ENCODE measurements around the gene SLC6A12.
"Not testable (repeated sequence)": the region's sequence is repeated elsewhere in the genome, so short reads cannot be mapped to it uniquely, and the experiment has no call there.

The SLC6A12 gene

GRCh38 chr12:195951-196350 lies 18.0 kb downstream of the SLC6A12 start:
- no peak for FAIRE-seq

DNA sequence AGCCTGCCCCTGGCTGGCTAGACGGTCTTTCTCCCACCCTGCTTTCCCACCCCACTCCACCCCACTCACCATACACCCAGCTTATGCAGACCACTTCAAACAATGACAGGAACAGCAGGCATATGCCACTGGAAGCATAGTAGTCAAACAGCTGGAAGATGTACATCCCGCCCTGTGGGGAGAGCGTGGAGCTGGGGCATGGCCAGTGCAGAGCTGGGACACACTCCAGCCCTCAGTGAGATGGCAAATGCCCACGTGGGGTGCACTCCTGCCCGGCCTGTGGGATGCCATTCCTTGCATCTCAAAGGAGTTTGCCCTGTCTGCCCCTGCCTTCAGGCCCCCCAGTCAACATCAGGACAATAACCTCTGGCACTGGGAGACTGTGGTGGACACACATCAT lies 18.8 kb downstream of the SLC6A12 start:
- no peak for FAIRE-seq

DNA sequence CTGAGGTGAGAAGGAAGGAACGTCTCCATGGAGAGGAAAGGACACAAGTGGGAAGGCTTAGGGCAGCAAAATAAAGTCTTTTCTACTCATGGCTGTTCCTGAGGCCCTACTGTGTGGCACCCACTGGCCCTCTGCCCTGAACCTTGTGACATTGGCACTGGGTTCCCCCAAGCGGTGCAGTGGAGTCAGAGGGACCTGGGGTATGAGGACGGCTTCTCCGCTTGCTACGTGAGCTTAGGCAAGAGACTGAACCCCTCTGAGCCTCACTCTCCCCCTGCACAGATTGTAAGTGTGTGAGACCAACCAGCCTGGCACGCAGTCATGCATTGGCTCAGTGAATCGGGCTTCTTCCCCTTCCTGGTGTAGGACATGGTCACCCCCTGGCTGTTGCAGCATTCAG lies 19.7 kb downstream of the SLC6A12 start:
- no peak for FAIRE-seq

- FAIRE-seq = no peak
Observed at GRCh38 chr12:193261-193660, 20.7 kb downstream of the SLC6A12 start.

DNA sequence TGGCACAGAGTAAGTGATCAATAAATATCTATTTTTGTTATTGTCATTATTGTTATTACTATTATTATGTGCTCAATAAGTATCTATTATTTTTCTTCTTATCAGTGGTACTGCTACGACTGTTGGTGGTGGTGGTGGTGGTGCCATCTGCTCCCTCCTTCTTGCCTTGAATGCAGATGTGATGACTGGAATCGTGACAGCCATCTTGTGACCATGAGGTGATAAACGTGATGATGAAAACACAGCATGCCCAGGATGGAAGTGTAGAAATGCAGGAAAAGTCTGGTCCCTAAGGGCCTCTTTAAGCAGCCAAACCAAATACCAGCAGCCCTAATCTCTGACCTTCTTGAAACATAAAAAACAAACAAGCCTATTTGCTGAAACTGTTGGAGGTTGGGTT lies 22.4 kb downstream of the SLC6A12 start:
- FAIRE-seq = no peak

GRCh38 chr12:190881-191280 lies 23.1 kb downstream of the SLC6A12 start:
- no peak for FAIRE-seq

DNA sequence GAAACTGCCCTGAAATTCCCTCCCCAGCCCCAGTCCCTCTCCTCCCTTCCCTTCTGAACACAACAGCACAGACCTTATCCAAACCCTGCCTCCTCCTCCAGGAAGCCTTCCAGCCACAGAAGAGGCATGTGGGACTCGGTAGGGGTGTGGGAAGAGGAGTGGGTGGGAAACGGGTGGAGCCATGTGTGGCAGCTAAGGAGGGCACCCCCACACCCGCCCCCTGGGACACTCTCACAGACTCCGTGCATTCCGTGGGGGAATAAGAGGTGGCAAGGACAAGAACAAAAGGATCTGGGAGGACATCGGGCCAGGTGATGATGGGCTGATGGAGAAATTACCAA lies 24.4 kb downstream of the SLC6A12 start:
- FAIRE-seq = no peak

GRCh38 chr12:188910-189621 lies 24.9 kb downstream of the SLC6A12 start:
- FAIRE-seq = no peak

GRCh38 chr12:187986-188909 lies 25.7 kb downstream of the SLC6A12 start:
- not testable (repeated sequence) for FAIRE-seq

DNA sequence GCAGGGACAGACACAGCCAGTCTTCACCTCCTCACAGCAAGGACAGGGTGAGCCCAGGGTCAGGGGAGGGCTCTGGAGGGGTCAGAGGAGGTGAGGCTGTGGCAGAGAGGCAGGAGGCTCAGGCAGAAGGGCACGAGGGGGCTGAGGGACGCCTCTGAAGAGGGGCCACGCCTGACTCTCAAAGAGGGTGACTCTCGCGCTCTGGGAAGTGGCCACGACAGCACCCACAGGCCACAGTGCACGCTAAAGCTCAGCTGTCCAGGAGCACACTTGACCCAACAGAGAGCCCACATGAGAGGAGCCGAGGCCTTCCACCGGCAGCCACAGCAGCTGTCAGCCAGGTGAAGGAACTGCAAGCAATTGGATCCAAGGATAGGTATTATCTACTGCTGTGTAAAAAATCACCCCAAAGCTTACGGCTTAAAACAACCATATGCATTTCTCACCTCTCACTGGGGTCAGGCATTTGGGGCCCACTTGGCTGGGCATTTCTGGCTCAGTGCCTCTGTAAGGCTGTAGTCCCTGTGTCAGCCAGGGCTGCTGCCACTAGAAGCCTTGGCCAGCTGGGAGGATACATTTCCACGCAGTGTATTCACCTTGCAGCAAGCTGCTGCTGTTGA lies 27.8 kb downstream of the SLC6A12 start:
- FAIRE-seq = no peak

- no peak for FAIRE-seq
Observed at GRCh38 chr12:185576-185955, 28.4 kb downstream of the SLC6A12 start.

- FAIRE-seq = no peak
Observed at GRCh38 chr12:184811-185575, 29.0 kb downstream of the SLC6A12 start.

DNA sequence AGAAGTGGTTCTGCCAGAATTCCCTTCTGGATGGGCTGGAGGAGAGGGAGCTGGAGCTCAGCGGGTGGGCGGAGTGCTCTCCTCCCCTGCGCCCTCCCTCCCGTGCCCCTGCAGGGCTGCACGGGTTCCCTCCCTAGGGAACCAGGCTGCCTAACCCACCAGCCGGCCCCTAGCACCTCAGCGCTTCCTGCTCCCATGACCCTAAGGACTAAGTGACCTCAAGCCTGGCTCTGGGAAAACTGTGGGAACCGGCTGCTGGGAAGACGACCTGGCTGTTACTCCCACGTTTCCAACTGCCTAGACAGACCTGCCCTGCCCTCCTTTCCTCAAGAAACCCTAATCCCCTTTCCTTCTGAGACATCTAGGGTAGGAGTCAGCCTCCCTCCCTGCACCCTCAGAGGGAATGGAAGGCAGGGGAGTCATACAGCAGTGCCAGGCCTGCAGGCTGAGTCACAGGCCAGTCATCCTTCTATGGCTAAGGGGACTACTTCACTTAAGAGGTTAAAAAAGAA lies 31.5 kb downstream of the SLC6A12 start:
- FAIRE-seq = no peak

DNA sequence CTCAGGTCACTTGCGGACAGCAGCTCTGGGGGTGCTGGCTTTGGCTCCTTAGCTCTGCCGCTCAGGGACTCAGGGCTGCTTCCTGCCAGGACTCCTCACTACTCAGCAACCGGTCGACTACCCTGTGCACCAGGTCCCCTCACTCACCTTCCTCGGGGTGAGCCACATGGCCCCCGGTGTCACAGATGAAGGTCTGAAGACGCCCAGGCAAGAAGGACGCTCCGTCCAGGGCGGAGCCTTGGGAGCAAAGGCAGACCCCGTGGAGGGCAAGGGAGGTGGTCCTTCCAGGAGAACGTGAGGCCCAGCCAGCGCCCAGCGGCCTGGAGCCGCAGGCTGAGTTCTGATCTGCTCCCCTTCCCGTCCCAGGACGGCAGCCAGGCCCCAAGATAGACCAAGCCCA lies 32.0 kb downstream of the SLC6A12 start:
- no peak for FAIRE-seq

GRCh38 chr12:180445-180844 lies 33.5 kb downstream of the SLC6A12 start:
- no peak for FAIRE-seq

DNA sequence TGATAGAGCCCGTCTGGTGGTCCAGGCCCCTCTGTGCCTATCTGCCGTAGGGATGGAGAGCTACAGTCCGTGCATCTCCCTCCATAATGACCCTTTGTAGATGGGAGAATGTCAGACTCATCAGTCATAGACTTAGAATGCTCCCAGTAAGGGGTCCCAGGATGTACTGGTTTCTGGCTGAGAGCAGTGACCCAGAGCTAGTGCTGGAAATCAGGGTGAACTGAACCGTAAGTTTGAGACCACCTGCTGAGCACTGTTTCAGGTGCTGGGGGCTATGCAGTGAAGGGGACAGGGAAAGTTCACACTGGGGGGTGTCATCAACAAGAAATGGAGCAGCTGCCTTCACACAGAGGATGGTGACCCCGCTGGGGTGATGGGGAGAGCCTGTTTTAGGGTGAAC lies 34.1 kb downstream of the SLC6A12 start:
- no peak for FAIRE-seq

GRCh38 chr12:179131-179884 lies 34.6 kb downstream of the SLC6A12 start:
- FAIRE-seq = no peak

DNA sequence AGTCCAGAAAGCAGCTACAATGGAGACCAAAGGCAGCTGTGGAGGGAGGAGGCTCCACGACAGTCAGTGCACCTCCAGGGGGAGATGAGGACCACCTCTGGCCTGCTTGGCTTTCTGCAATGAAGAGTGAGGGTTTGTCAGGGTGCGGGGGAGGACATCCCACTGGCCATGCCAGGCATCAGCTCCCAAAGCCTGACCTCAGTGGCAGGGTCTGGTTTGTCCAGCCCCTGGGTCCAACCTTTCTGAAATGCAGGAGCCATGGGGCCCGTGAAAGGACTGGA lies 35.2 kb downstream of the SLC6A12 start:
- no peak for FAIRE-seq

GRCh38 chr12:177980-178828 lies 35.8 kb downstream of the SLC6A12 start:
- FAIRE-seq = no peak

- no peak for FAIRE-seq
Observed at GRCh38 chr12:177336-177979, 36.5 kb downstream of the SLC6A12 start.
